Keratinocyte (primary cell): Measurements from ENCODE around the gene PIGU. TPM values are rescaled to one million over a fixed set of nuclear protein-coding genes. Genes with fewer than 3 reads are reported as not detected.
"Not testable (repeated sequence)": the region's sequence is repeated elsewhere in the genome, so short reads cannot be mapped to it uniquely, and the experiment has no call there.

ENCODE experiments used
- DNase-seq: peaks from one replicate; pipeline ENCODE4 v3.0.0-alpha.2; 2011; ENCODE audit warnings: low read depth, missing footprints, low spot score
- FAIRE-seq: peaks from 2 replicates; lab custom pipeline; 2011; peaks lifted over from hg19 to GRCh38; lab: Jason Lieb, UNC
- H2AFZ ChIP-seq: 2 replicates; pipeline ENCODE4 v1.6.0; 2012; ENCODE audit warnings: low read length, control low read depth, inconsistent platforms; ENCODE audit not compliant: control insufficient read depth
- H3K27ac ChIP-seq: 2 replicates; pipeline ENCODE4 v1.5.1; 2011; ENCODE audit warnings: low read length; ENCODE audit not compliant: control insufficient read depth, insufficient read depth
- H3K27me3 ChIP-seq: 3 replicates; pipeline ENCODE4 v1.6.0; 2011; ENCODE audit warnings: low read length; ENCODE audit not compliant: control insufficient read depth, insufficient read depth; ENCODE audit errors: extremely low read depth
- H3K36me3 ChIP-seq, 2 experiments: 2 replicates in 1 of 2; 3 replicates in 1 of 2; pipeline ENCODE4 v1.5.1; 2011; ENCODE audit warnings: low read length in 2 of 2, mild to moderate bottlenecking in 1 of 2; ENCODE audit not compliant: control insufficient read depth in 2 of 2, insufficient read depth in 2 of 2; ENCODE audit errors: extremely low read depth in 1 of 2
- H3K4me1 ChIP-seq: 3 replicates; pipeline ENCODE4 v1.5.1; 2011; ENCODE audit warnings: low read length; ENCODE audit not compliant: control insufficient read depth, insufficient read depth; ENCODE audit errors: extremely low read depth
- H3K4me2 ChIP-seq: 3 replicates; pipeline ENCODE4 v1.6.0; 2011; ENCODE audit warnings: low read depth, low read length; ENCODE audit not compliant: control insufficient read depth, insufficient read depth; ENCODE audit errors: extremely low read depth
- H3K4me3 ChIP-seq, 3 experiments: fragments of 200-600 bp in 1 of 3; sonication (generic) in 1 of 3; 2 replicates in 2 of 3; 3 replicates in 1 of 3; pipeline ENCODE4 v1.5.1; 2011 to 2016; ENCODE audit warnings: low read length in 3 of 3, mild to moderate bottlenecking in 3 of 3, control low read depth in 2 of 3, inconsistent platforms in 1 of 3, low read depth in 1 of 3, mixed read lengths in 1 of 3, mixed run types in 1 of 3, moderate library complexity in 1 of 3; ENCODE audit not compliant: control insufficient read depth in 2 of 3, insufficient read depth in 2 of 3; ENCODE audit errors: extremely low read depth in 1 of 3
- H3K79me2 ChIP-seq: 2 replicates; pipeline ENCODE4 v1.6.0; 2012; ENCODE audit warnings: low read length; ENCODE audit not compliant: control insufficient read depth, insufficient read depth
- H3K9ac ChIP-seq: 3 replicates; pipeline ENCODE4 v1.6.0; 2011; ENCODE audit warnings: low read length; ENCODE audit not compliant: control insufficient read depth, insufficient read depth; ENCODE audit errors: extremely low read depth
- H3K9me1 ChIP-seq: 3 replicates; pipeline ENCODE4 v1.6.0; 2011; ENCODE audit warnings: low read length; ENCODE audit not compliant: control insufficient read depth, insufficient read depth; ENCODE audit errors: extremely low read depth
- H3K9me3 ChIP-seq: 2 replicates; pipeline ENCODE4 v1.5.1; 2012; ENCODE audit warnings: low read depth, low read length; ENCODE audit not compliant: control insufficient read depth
- H4K20me1 ChIP-seq: 3 replicates; pipeline ENCODE4 v1.6.0; 2011; ENCODE audit warnings: low read length; ENCODE audit not compliant: control insufficient read depth, insufficient read depth; ENCODE audit errors: extremely low read depth
- EZH2 ChIP-seq: IDR thresholded peaks from one replicate; pipeline ENCODE4 v1.6.1; 2012; ENCODE audit warnings: inconsistent platforms, mild to moderate bottlenecking, low read length, moderate library complexity
- dilution Hi-C: fragments of 300-500 bp; cut with MboI; formaldehyde crosslinking; loops from one replicate; pipeline ENCODE4 v1.7.0; 2020; ENCODE audit warnings: low sequenced_read_pairs; ENCODE audit not compliant: extremely low pct_ligation_motif_present
- polyA plus RNA-seq, 5 experiments: library from polyadenylated mRNA; depleted of rRNA in 3 of 5; stranded (reverse) in 3 of 5; stranded (forward) in 1 of 5; unstranded in 1 of 5; fragments of >200 nt; gene quantifications; 1 replicate in 1 of 5; 2 replicates in 3 of 5; 3 replicates in 1 of 5; pipeline versions ENCODE4 v1.2.1 to v1.2.3, GENCODE V29; 2011 to 2012; ENCODE audit warnings: missing spikeins in 2 of 5, low read depth in 1 of 5, low replicate concordance in 1 of 5
- TF ChIP-seq, protein P1 (sequence below), 3 experiments: IDR thresholded peaks in 1 of 3; conservative IDR thresholded peaks in 1 of 3; optimal IDR thresholded peaks in 1 of 3; 2 replicates in 2 of 3; 3 replicates in 1 of 3; pipeline versions ENCODE3 to v1.5.1; 2011; ENCODE audit warnings: low read length in 3 of 3, mild to moderate bottlenecking in 3 of 3, moderate library complexity in 2 of 3, control low read depth in 1 of 3, inconsistent platforms in 1 of 3; ENCODE audit not compliant: insufficient read depth in 2 of 3; ENCODE audit errors: extremely low read depth in 1 of 3

Gene PIGU
- polyA plus RNA-seq, 1 donor (not counting 4 experiments of a cell fraction or from before 2014, with no cell fraction given): 48.0 TPM

DNA sequence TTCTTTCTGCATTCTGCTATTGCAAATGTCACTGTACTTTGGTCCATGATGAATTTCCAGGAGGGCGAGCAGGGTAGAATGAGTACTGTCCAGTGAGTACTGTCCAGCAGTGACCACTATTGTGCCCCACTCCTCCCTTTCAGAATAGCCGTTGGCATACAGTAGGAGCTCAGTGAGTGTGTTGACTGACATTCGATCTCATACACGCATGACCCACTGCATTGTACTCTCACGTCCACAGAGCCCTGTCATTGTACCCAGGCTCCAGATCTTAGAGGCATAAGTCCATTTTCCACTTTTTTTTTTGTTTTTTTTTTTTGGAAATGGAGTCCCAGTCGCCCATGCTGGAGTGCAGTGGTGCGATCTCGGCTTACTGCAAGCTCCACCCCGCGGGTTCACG is 152.5 kb downstream of the PIGU start:
- H4K20me1 ChIP-seq: peaks cover 20% of the 10 kb centered on the region
- H3K36me3 ChIP-seq: peaks cover 21 to 39% of the 10 kb centered on the region in 2 experiments
- FAIRE-seq (no peak), DNase-seq (no peak)
- H2AFZ ChIP-seq: no peak overlapping the region
- dilution Hi-C loops: no loop called here
- peaks cover 22% of the 10 kb centered on the region for H3K4me1 ChIP-seq
- no peaks in the 10 kb centered on the region for H3K9me1 ChIP-seq
- H3K9ac ChIP-seq: no peak overlapping the region
- H3K27me3 ChIP-seq: no peaks in the 10 kb centered on the region
- no peak overlapping the region for H3K27ac ChIP-seq
- H3K9me3 ChIP-seq: no peaks in the 10 kb centered on the region
- TF ChIP-seq, protein P1, sequence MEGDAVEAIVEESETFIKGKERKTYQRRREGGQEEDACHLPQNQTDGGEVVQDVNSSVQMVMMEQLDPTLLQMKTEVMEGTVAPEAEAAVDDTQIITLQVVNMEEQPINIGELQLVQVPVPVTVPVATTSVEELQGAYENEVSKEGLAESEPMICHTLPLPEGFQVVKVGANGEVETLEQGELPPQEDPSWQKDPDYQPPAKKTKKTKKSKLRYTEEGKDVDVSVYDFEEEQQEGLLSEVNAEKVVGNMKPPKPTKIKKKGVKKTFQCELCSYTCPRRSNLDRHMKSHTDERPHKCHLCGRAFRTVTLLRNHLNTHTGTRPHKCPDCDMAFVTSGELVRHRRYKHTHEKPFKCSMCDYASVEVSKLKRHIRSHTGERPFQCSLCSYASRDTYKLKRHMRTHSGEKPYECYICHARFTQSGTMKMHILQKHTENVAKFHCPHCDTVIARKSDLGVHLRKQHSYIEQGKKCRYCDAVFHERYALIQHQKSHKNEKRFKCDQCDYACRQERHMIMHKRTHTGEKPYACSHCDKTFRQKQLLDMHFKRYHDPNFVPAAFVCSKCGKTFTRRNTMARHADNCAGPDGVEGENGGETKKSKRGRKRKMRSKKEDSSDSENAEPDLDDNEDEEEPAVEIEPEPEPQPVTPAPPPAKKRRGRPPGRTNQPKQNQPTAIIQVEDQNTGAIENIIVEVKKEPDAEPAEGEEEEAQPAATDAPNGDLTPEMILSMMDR (optimal IDR thresholded peaks at IDR 0.05 in 1 of 3, IDR thresholded peaks at IDR 0.05 in 1 of 3, conservative IDR thresholded peaks at IDR 0.05 in 1 of 3; ENCODE audit: extremely low read depth in 1 of 3, insufficient read depth in 2 of 3, low read length in 3 of 3): no peak
- TF ChIP-seq EZH2: no peak
- no peak overlapping the region for H3K4me2 ChIP-seq
- no peak overlapping the region for H3K4me3 ChIP-seq
- H3K79me2 ChIP-seq: peaks cover 45% of the 10 kb centered on the region

DNA sequence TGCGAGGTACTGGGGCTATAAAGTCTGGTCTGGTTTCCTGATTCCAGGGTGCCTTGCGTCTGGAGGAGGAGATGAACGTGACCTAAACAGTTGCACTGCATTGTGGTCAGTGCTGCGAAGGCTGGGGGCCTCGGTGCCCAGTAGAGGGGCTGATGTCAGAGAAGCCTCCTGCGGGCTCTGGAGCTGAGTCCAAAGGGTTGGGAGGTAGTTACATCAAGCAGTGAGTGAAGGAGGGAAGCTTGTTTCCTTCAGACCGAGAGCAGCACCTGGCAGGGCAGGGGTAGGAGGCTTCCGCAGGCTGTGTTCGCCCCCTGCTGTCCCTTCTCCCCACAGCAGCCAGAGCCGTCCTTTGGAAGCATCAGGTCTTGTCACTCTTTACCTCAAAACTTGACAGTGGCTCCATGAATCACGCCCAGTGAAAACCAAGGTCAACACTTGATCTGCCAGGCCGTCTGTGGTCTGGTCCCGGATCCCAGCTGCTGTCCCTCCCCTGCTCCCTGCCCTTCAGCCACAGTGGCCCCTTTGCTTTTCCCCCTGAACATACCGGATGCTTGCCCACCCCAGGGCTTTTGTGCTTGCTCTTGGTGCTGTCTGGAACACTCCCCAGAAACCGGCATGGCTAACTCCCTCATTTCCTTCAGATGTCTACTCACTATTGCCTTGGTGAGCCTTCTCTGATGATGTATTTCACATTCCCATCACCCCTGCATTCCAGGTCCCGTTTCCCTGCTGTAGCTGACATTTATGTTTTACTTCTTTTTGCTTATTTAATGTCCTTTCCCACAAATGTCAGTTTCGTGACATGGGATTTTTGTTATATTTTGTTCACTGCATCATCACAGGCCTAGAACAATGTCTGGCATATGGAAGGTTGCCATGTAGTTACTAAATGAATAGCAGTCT is 153.7 kb downstream of the PIGU start:
- dilution Hi-C loops: no loop called here

DNA sequence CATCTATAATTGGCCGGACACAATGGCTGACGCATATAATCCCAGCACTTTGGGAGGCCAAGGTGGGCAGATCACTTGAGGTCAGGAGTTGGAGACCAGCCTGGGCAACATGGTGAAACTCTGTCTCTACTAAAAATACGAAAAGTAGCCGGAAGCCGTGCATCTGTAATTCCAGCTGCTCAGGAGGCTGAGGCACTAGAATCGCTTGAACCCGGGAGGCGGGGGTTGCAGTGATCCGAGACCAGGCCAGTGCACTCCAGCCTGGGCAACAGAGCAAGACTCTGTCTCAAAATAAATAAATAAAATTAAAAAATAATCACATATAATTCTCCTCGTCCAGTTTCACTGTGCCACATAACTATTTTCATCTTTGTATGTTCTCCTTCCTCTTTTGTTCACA is 157.1 kb downstream of the PIGU start:
- peaks cover 13% of the 10 kb centered on the region for H4K20me1 ChIP-seq
- H3K79me2 ChIP-seq: peaks cover 70% of the 10 kb centered on the region
- peaks cover 12% of the 10 kb centered on the region for H3K4me1 ChIP-seq
- H3K36me3 ChIP-seq, H3K4me2 ChIP-seq, H3K27me3 ChIP-seq, dilution Hi-C loops, H3K9me3 ChIP-seq, H3K9me1 ChIP-seq, FAIRE-seq, H3K27ac ChIP-seq, H2AFZ ChIP-seq, DNase-seq, H3K9ac ChIP-seq, H3K4me3 ChIP-seq: not testable (repeated sequence)

More for the DNA sequence above, 153.7 kb downstream of the PIGU start:
- Histone ChIP-seq H3K4me3 (no peak overlapping the region), H3K79me2 (peaks cover 54% of the 10 kb centered on the region), H3K27ac (no peak overlapping the region), H3K36me3 (peaks cover 19 to 29% of the 10 kb centered on the region in 2 experiments), H3K27me3 (no peaks in the 10 kb centered on the region), H3K9me3 (no peaks in the 10 kb centered on the region), H3K9ac (no peak overlapping the region), H2AFZ (no peak overlapping the region), H4K20me1 (peaks cover 20% of the 10 kb centered on the region), H3K4me1 (peaks cover 22% of the 10 kb centered on the region), H3K9me1 (no peaks in the 10 kb centered on the region), H3K4me2 (no peak overlapping the region)
- FAIRE-seq (no peak), DNase-seq (no peak)
- TF ChIP-seq, protein P1 (optimal IDR thresholded peaks at IDR 0.05 in 1 of 3, IDR thresholded peaks at IDR 0.05 in 1 of 3, conservative IDR thresholded peaks at IDR 0.05 in 1 of 3; ENCODE audit: extremely low read depth in 1 of 3, insufficient read depth in 2 of 3, low read length in 3 of 3): peak; percentile 53 to 75 (median 57)
- TF ChIP-seq EZH2: no peak
